Lower leg skin (tissue), 3 donors: ENCODE measurements around the gene THSD4.

Experiments
- CTCF ChIP-seq, 3 donors: fragments of 450-650 bp; IDR thresholded peaks; one replicate each; pipeline ENCODE4 v1.5.1; 2016; ENCODE audit warnings: antibody characterized with exemption in 3 of 3, mild to moderate bottlenecking in 3 of 3, moderate library complexity in 2 of 3
- POLR2A ChIP-seq, 2 donors: fragments of 450-650 bp; IDR thresholded peaks; one replicate each; pipeline ENCODE4 v1.6.1; 2016 to 2017; ENCODE audit warnings: antibody characterized with exemption in 2 of 2, mild to moderate bottlenecking in 1 of 2, moderate library complexity in 1 of 2

- TF ChIP-seq CTCF (IDR thresholded peaks at IDR 0.05), result no peak
- no peak for TF ChIP-seq POLR2A (IDR thresholded peaks at IDR 0.05)
These were observed 368.8 kb downstream of the THSD4 start for GRCh38 chr15:71484080-71484479.
